HEK293T (cell line): ENCODE results near the gene RELCH.

Experiments
- BHLHE40 ChIP-seq: fragments of 450-650 bp; IDR thresholded peaks from 2 replicates; pipeline ENCODE4 v1.6.1; 2016; ENCODE audit warnings: mild to moderate bottlenecking, moderate library complexity, borderline replicate concordance
- CTBP1 ChIP-seq: fragments of 450-650 bp; IDR thresholded peaks from 2 replicates; pipeline ENCODE4 v1.6.1; 2016; ENCODE audit warnings: borderline replicate concordance
- ELF4 ChIP-seq: fragments of 450-650 bp; IDR thresholded peaks from 2 replicates; pipeline ENCODE4 v1.6.1; 2017; ENCODE audit warnings: antibody characterized with exemption
- FOXK2 ChIP-seq: fragments of 450-650 bp; IDR thresholded peaks from 2 replicates; pipeline ENCODE4 v1.6.1; 2016; ENCODE audit warnings: mild to moderate bottlenecking
- FOXM1 ChIP-seq: fragments of 450-650 bp; IDR thresholded peaks from 2 replicates; pipeline ENCODE4 v1.6.1; 2017; ENCODE audit warnings: mild to moderate bottlenecking, borderline replicate concordance
- LEF1 ChIP-seq: fragments of 450-650 bp; IDR thresholded peaks from 2 replicates; pipeline ENCODE4 v1.6.1; 2017; ENCODE audit warnings: mild to moderate bottlenecking, borderline replicate concordance
- PKNOX1 ChIP-seq: fragments of 450-650 bp; IDR thresholded peaks from 2 replicates; pipeline ENCODE4 v1.6.1; 2016
- SP1 ChIP-seq: fragments of 450-650 bp; IDR thresholded peaks from 2 replicates; pipeline ENCODE4 v1.6.1; 2017
- SUZ12 ChIP-seq: fragments of 450-650 bp; IDR thresholded peaks from 2 replicates; pipeline ENCODE4 v1.6.1; 2016; ENCODE audit warnings: mild to moderate bottlenecking

- TF ChIP-seq SUZ12 (no peak), SP1 (no peak), ELF4 (no peak), BHLHE40 (no peak), PKNOX1 (no peak), CTBP1 (no peak), FOXK2 (no peak), FOXM1 (no peak), LEF1 (no peak)
Observed at GRCh38 chr18:62258616-62259015, 71.6 kb downstream of the RELCH start.
